OCI-LY1 (cell line): ENCODE results near the gene TSPYL6.

Source experiments
- EZH2 ChIP-seq: fragments of 200-600 bp; sonication (generic), shearing (Covaris generic); IDR thresholded peaks from 2 replicates; pipeline ENCODE4 v1.8.0; 2017; ENCODE audit warnings: borderline replicate concordance, mixed run types, mild to moderate bottlenecking, antibody characterized with exemption, low read length, moderate library complexity, mixed read lengths
- TF ChIP-seq, protein P1 (sequence below): fragments of 200-600 bp; sonication (generic), shearing (Covaris generic); IDR thresholded peaks from 2 replicates; pipeline ENCODE4 v1.5.1; 2017; ENCODE audit warnings: mild to moderate bottlenecking, antibody characterized with exemption, low read length, moderate library complexity, mixed read lengths

DNA sequence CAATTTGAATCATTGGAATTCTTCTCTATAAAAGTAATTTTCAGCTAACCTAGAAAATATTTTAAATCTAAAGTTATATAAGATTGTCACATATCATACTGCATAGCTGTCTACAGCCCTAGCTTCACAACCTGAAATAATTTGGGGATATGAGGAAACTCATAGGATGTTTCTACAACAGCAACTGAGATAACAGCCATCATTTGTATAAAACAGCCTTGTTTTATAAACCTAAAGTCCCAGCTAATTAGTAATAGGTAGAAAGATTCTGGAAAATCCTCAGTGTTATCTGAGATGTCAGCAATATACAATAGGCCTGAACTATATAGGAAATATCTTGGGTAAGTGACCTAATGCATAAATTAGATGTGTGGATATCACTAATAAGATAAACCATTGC, 47.6 kb upstream of the TSPYL6 start:
- TF ChIP-seq, protein P1, sequence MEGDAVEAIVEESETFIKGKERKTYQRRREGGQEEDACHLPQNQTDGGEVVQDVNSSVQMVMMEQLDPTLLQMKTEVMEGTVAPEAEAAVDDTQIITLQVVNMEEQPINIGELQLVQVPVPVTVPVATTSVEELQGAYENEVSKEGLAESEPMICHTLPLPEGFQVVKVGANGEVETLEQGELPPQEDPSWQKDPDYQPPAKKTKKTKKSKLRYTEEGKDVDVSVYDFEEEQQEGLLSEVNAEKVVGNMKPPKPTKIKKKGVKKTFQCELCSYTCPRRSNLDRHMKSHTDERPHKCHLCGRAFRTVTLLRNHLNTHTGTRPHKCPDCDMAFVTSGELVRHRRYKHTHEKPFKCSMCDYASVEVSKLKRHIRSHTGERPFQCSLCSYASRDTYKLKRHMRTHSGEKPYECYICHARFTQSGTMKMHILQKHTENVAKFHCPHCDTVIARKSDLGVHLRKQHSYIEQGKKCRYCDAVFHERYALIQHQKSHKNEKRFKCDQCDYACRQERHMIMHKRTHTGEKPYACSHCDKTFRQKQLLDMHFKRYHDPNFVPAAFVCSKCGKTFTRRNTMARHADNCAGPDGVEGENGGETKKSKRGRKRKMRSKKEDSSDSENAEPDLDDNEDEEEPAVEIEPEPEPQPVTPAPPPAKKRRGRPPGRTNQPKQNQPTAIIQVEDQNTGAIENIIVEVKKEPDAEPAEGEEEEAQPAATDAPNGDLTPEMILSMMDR = no peak
- TF ChIP-seq EZH2 = no peak
